Measurements from ENCODE around the gene PLA2G2D.

The PLA2G2D gene

DNA sequence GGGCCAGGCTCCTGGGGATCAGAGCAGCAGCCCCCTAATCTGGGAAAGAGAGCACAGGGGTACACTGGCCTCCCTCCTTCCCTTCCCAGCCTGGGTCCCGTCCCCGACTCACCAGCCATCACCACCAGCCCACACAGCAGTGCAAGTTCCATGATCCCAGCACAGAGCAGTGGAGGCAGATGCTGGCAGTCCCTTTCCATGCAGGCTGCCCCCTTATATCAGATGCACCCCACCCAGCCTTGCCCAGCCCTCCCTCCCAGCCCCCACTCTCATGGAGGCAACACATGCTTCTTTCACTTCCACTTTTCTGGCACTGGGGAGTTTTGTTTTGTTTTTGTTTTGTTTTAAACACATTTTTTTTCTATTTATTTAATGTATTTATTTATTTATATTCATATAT lies at the start of gene PLA2G2D:
TSS of gene PLA2G2D (minus strand) at position 190 of the 400 bp plus-strand sequence. CDS start at position 152, 38 bp downstream.
- H3K4me1 ChIP-seq (ENCODE audit: control insufficient read depth in 1 of 2, insufficient read depth in 1 of 2, low read depth in 1 of 2, low read length in 1 of 2) = no peaks in the 10 kb centered on the region
- no peaks in the 10 kb centered on the region for H3K36me3 ChIP-seq
- no peak within 1 kb of the TSS for H3K4me3 ChIP-seq (ENCODE audit: low read depth in 1 of 2, low read length in 1 of 2)
- no peak for TF ChIP-seq CTCF (IDR thresholded peaks at IDR 0.05)
- H3K9me3 ChIP-seq = no peaks in the 10 kb centered on the region
- peaks cover 22% of the 10 kb centered on the region for H3K27me3 ChIP-seq
- H3K27ac ChIP-seq = no peak within 1 kb of the TSS

GRCh38 chr1:20168564-20169491 lies 49.5 kb upstream of the PLA2G2D start:
- H3K27ac ChIP-seq = no peak overlapping the region

GRCh38 chr1:20167126-20167525 lies 47.8 kb upstream of the PLA2G2D start:
- no peak for TF ChIP-seq CTCF (IDR thresholded peaks at IDR 0.05)
- Histone ChIP-seq H3K4me3 (ENCODE audit: low read depth in 1 of 2, low read length in 1 of 2) (no peak overlapping the region), H3K36me3 (no peaks in the 10 kb centered on the region), H3K27ac (no peak overlapping the region), H3K9me3 (no peaks in the 10 kb centered on the region), H3K27me3 (peaks cover 9% of the 10 kb centered on the region), H3K4me1 (ENCODE audit: control insufficient read depth in 1 of 2, insufficient read depth in 1 of 2, low read depth in 1 of 2, low read length in 1 of 2) (peaks cover 0 to 4% of the 10 kb centered on the region in 2 experiments)

More at GRCh38 chr1:20168564-20169491, 49.5 kb upstream of the PLA2G2D start:
- Histone ChIP-seq H3K4me3 (ENCODE audit: low read depth in 1 of 2, low read length in 1 of 2) (no peak overlapping the region), H3K27me3 (peaks cover 9% of the 10 kb centered on the region), H3K9me3 (no peaks in the 10 kb centered on the region), H3K36me3 (no peaks in the 10 kb centered on the region), H3K4me1 (ENCODE audit: control insufficient read depth in 1 of 2, insufficient read depth in 1 of 2, low read depth in 1 of 2, low read length in 1 of 2) (peaks cover 0 to 4% of the 10 kb centered on the region in 2 experiments)
- TF ChIP-seq CTCF (IDR thresholded peaks at IDR 0.05) = no peak

DNA sequence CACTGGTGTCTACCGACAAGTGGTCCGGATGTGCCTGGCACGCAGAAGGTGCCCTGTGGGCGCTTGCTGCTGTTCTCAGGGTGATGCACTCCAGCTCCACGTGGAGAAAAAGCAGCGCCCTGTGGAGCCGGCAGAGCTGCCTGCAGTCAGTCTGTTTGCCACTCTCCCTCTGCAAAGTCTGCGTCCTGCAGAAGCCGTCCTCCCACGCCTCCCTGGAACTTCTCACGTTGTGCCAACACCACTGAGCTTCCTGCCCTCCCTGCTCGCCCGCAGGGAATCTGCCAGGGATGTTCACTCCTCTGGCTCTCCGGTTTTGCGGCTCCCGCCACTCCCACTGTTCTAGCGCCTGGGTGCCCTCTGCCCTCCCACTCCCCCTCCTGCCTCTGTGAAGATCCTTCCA lies 46.7 kb upstream of the PLA2G2D start:
- no peak for TF ChIP-seq CTCF (IDR thresholded peaks at IDR 0.05)
- peaks cover 10% of the 10 kb centered on the region for H3K9me3 ChIP-seq
- H3K4me3 ChIP-seq (ENCODE audit: low read depth in 1 of 2, low read length in 1 of 2) = no peak overlapping the region
- no peaks in the 10 kb centered on the region for H3K4me1 ChIP-seq (ENCODE audit: control insufficient read depth in 1 of 2, insufficient read depth in 1 of 2, low read depth in 1 of 2, low read length in 1 of 2)
- H3K36me3 ChIP-seq = no peaks in the 10 kb centered on the region
- peaks cover 9% of the 10 kb centered on the region for H3K27me3 ChIP-seq
- no peak overlapping the region for H3K27ac ChIP-seq

DNA sequence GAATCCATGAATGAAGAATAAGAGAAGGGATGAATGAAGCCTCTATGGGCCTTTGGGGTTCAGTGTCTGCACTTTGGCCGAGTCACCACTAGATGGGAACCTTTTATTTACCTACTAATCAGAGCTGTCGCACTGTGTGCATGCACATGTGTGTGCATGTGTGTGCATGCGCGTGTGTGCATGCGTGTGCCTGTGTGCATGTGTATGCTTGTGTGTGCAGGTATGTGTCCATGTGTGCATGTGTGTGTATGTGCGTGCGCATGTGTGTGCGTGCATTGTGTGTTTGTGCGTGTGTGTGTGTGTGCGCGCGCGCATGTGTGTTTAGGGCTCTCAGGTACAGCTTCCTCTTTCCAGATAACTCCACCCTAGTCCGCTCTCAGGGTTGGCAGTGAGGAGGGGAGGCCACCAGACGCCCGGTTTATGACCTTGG lies 46.2 kb upstream of the PLA2G2D start:
- no peak for TF ChIP-seq CTCF (IDR thresholded peaks at IDR 0.05)
- peaks cover 9% of the 10 kb centered on the region for H3K27me3 ChIP-seq
- H3K27ac ChIP-seq = no peak overlapping the region
- peaks cover 15% of the 10 kb centered on the region for H3K9me3 ChIP-seq
- no peak overlapping the region for H3K4me3 ChIP-seq (ENCODE audit: low read depth in 1 of 2, low read length in 1 of 2)
- H3K36me3 ChIP-seq = no peaks in the 10 kb centered on the region
- H3K4me1 ChIP-seq (ENCODE audit: control insufficient read depth in 1 of 2, insufficient read depth in 1 of 2, low read depth in 1 of 2, low read length in 1 of 2) = no peaks in the 10 kb centered on the region

All from neutrophil (primary cell).